Neuronal stem cell (in vitro differentiated cells): ENCODE results near the gene MRTFB.
"Not testable (repeated sequence)": the region's sequence is repeated elsewhere in the genome, so short reads cannot be mapped to it uniquely, and the experiment has no call there.

Source experiments
- DNase-seq: peaks from one replicate; pipeline ENCODE4 v3.0.0-alpha.2; 2013; ENCODE audit warnings: low spot score
- H2AFZ ChIP-seq: one replicate; pipeline ENCODE4 v1.6.1; 2013; ENCODE audit warnings: mild to moderate bottlenecking, low read length, inconsistent platforms
- H2AK5ac ChIP-seq: 2 replicates; pipeline ENCODE4 v1.6.1; 2013; ENCODE audit warnings: low read depth, mild to moderate bottlenecking, inconsistent platforms, low read length, moderate library complexity, mixed read lengths
- H2BK120ac ChIP-seq: 2 replicates; pipeline ENCODE4 v1.6.1; 2013; ENCODE audit warnings: low read depth, mild to moderate bottlenecking, inconsistent platforms, low read length, moderate library complexity, mixed read lengths
- H2BK12ac ChIP-seq: one replicate; pipeline ENCODE4 v1.6.1; 2013; ENCODE audit warnings: low read length, inconsistent platforms
- H2BK15ac ChIP-seq: 2 replicates; pipeline ENCODE4 v1.6.1; 2013; ENCODE audit warnings: mild to moderate bottlenecking, low read length, inconsistent platforms, mixed read lengths
- H2BK5ac ChIP-seq: one replicate; pipeline ENCODE4 v1.6.1; 2013; ENCODE audit warnings: inconsistent platforms, mild to moderate bottlenecking, low read length, moderate library complexity
- H3K14ac ChIP-seq: one replicate; pipeline ENCODE4 v1.6.1; 2013; ENCODE audit warnings: low read length, inconsistent platforms
- H3K18ac ChIP-seq: 2 replicates; pipeline ENCODE4 v1.6.1; 2013; ENCODE audit warnings: low read length, inconsistent platforms
- H3K23ac ChIP-seq: 2 replicates; pipeline ENCODE4 v1.6.1; 2013; ENCODE audit warnings: low read depth, mild to moderate bottlenecking, mixed read lengths, low read length, inconsistent platforms; ENCODE audit not compliant: poor library complexity
- H3K27ac ChIP-seq: replicated peaks from 3 replicates; pipeline ENCODE4 v1.5.1; 2013; ENCODE audit warnings: low read length, inconsistent platforms
- H3K27me3 ChIP-seq, 3 experiments: 2 replicates each; pipeline ENCODE4 v1.6.1; 2013; ENCODE audit warnings: low read length in 3 of 3, mild to moderate bottlenecking in 2 of 3, inconsistent platforms in 1 of 3, low read depth in 1 of 3, mixed read lengths in 1 of 3, moderate library complexity in 1 of 3; ENCODE audit not compliant: control insufficient read depth in 3 of 3, insufficient read depth in 3 of 3
- H3K36me3 ChIP-seq, 2 donors: replicated peaks in 1 of 2; 2 replicates each; pipeline ENCODE4 v1.6.1; 2013; ENCODE audit warnings: low read length in 2 of 2; ENCODE audit not compliant: control insufficient read depth in 2 of 2, insufficient read depth in 2 of 2
- H3K4ac ChIP-seq: 2 replicates; pipeline ENCODE4 v1.6.1; 2013; ENCODE audit warnings: inconsistent platforms, mild to moderate bottlenecking, low read length, moderate library complexity
- H3K4me1 ChIP-seq, 2 donors: 1 replicate in 1 of 2; 2 replicates in 1 of 2; pipeline ENCODE4 v1.6.1; 2013; ENCODE audit warnings: low read length in 2 of 2, low read depth in 1 of 2; ENCODE audit not compliant: control insufficient read depth in 2 of 2, insufficient read depth in 1 of 2
- H3K4me2 ChIP-seq: one replicate; pipeline ENCODE4 v1.6.1; 2013; ENCODE audit warnings: mild to moderate bottlenecking, low read length, inconsistent platforms; ENCODE audit not compliant: insufficient read depth, poor library complexity, severe bottlenecking
- H3K4me3 ChIP-seq, 2 donors: 2 replicates each; pipeline ENCODE4 v1.5.1; 2013; ENCODE audit warnings: low read length in 2 of 2, mild to moderate bottlenecking in 2 of 2, inconsistent platforms in 1 of 2, moderate library complexity in 1 of 2
- H3K79me1 ChIP-seq: one replicate; pipeline ENCODE4 v1.6.1; 2013; ENCODE audit warnings: low read depth, mild to moderate bottlenecking, inconsistent platforms, low read length, moderate library complexity
- H3K9ac ChIP-seq: one replicate; pipeline ENCODE4 v1.6.1; 2013; ENCODE audit warnings: mild to moderate bottlenecking, low read depth, low read length, inconsistent platforms; ENCODE audit not compliant: poor library complexity
- H3K9me3 ChIP-seq, 2 donors: replicated peaks in 1 of 2; 2 replicates each; pipeline versions ENCODE3 to v1.6.1; 2013; ENCODE audit warnings: low read length in 2 of 2, mild to moderate bottlenecking in 2 of 2, inconsistent platforms in 1 of 2, low read depth in 1 of 2, mixed read lengths in 1 of 2, moderate library complexity in 1 of 2; ENCODE audit not compliant: control insufficient read depth in 2 of 2, insufficient read depth in 1 of 2
- H4K8ac ChIP-seq: one replicate; pipeline ENCODE4 v1.6.1; 2013; ENCODE audit warnings: low read depth, mild to moderate bottlenecking, inconsistent platforms, low read length, moderate library complexity
- H4K91ac ChIP-seq: one replicate; pipeline ENCODE4 v1.6.1; 2013; ENCODE audit warnings: low read length, low read depth, mild to moderate bottlenecking, inconsistent platforms; ENCODE audit not compliant: poor library complexity
- WGBS, 2 donors: extraction: QIAGEN DNeasy Blood & Tissue Kit; methylation state at CpG; one replicate each; pipeline ENCODE4 v1.1.7; 2013; ENCODE audit warnings: missing lambda C conversion rate in 2 of 2, mixed read lengths in 1 of 2; ENCODE audit not compliant: insufficient read length in 2 of 2, insufficient replicate concordance in 1 of 2; ENCODE audit errors: extremely low coverage in 2 of 2; 5-methylcytosine and 5-hydroxymethylcytosine counted together

Gene MRTFB

DNA sequence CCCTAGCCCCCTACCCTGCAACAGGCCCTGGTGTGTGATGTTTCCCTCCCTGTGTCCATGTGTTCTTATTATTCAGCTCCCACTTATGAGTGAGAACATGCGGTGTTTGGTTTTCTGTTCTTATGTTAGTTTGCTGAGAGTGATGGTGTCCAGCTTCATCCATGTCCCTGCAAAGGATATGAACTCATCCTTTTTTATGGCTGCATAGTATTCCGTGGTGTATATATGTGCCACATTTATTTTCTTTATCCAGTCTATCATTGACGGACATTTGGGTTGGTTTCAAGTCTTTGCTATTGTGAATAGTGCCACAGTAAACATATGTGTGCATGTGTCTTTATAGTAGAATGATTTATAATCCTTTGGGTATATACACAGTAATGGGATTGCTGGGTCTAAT is 51.3 kb downstream of the MRTFB start:
- not testable (repeated sequence) for H3K18ac ChIP-seq, H3K36me3 ChIP-seq, H2BK15ac ChIP-seq, DNase-seq, H3K79me1 ChIP-seq, H2BK120ac ChIP-seq, H3K14ac ChIP-seq, H3K27ac ChIP-seq, H2AFZ ChIP-seq, H2BK5ac ChIP-seq, H3K4me2 ChIP-seq, H3K9ac ChIP-seq, H3K4ac ChIP-seq, H3K4me1 ChIP-seq, H2AK5ac ChIP-seq, H4K8ac ChIP-seq, H3K27me3 ChIP-seq, H2BK12ac ChIP-seq, H4K91ac ChIP-seq, H3K9me3 ChIP-seq, H3K23ac ChIP-seq, H3K4me3 ChIP-seq
- no CpG with 5 or more reads among the region's 3 CpGs for WGBS, 2 donors

DNA sequence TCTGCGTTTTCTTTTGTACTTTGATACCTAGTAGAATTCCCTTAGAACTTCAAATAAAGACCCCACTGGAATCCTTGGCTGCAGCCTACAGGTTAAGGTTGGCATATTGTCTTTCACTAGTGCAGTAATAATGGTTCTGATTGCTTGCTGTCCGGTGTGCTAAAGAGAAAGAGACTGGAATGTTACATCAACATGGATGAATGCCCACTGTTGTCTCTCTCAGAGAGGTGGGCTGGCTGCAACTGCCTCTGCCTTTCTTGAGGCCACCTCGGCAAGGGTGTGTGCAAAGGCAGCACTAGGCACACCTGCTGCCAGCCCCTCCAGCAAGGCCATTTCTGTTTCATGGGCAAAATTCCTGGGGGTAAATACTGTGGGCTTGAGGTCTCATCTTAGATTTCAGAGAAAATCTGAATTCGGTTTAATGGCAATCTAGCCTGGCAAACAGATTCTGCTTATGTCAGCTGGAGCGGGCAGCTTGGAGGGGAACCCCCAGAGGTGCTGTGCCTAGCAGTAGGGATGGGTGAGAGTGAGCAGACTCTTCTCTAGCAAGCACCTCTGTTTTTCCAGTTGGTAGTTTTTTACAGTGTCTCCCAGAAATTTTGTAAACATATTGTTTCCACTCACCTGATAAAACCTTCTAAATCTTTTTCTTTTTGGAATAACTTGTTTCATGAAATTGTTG is 54.0 kb downstream of the MRTFB start:
- Histone ChIP-seq H3K27ac (peak overlapping the region; percentile 21), H3K9ac (no peak overlapping the region), H3K4me2 (no peak overlapping the region), H3K79me1 (peaks cover 3% of the 10 kb centered on the region), H4K8ac (no peak overlapping the region), H3K4me1 (peaks cover 5 to 10% of the 10 kb centered on the region in 2 donors), H3K14ac (no peak overlapping the region), H3K9me3 (peaks cover 0 to 2% of the 10 kb centered on the region in 2 donors), H2BK5ac (no peak overlapping the region), H3K18ac (no peak overlapping the region), H2AK5ac (no peak overlapping the region), H3K4ac (no peak overlapping the region), H3K27me3 (no peaks in the 10 kb centered on the region), H2AFZ (no peak overlapping the region), H2BK120ac (no peak overlapping the region), H3K4me3 (peak overlapping the region in 1 of 2 donors; percentile 46), H2BK12ac (no peak overlapping the region), H4K91ac (no peak overlapping the region), H3K23ac (no peak overlapping the region), H3K36me3 (no peaks in the 10 kb centered on the region), H2BK15ac (no peak overlapping the region)
- DNase-seq: peak; percentile 39
- WGBS, 2 donors: no CpG with 5 or more reads among the region's 5 CpGs

- no peak overlapping the region for H2BK120ac ChIP-seq
- no peak overlapping the region for H3K4me2 ChIP-seq
- no peak overlapping the region for H3K23ac ChIP-seq
- H3K27me3 ChIP-seq: no peaks in the 10 kb centered on the region
- no peak overlapping the region for H3K18ac ChIP-seq
- H3K14ac ChIP-seq: no peak overlapping the region
- no peak overlapping the region for H3K4ac ChIP-seq
- no peak overlapping the region for H2AK5ac ChIP-seq
- no CpG with 5 or more reads among the region's 3 CpGs for WGBS, 2 donors
- H3K4me1 ChIP-seq: peaks cover 5 to 10% of the 10 kb centered on the region in 2 donors
- no peak overlapping the region for H3K9ac ChIP-seq
- H3K4me3 ChIP-seq: no peak overlapping the region
- no peak overlapping the region for H4K91ac ChIP-seq
- H4K8ac ChIP-seq: no peak overlapping the region
- H2BK15ac ChIP-seq: no peak overlapping the region
- H2AFZ ChIP-seq: no peak overlapping the region
- H3K36me3 ChIP-seq: no peaks in the 10 kb centered on the region
- no peak overlapping the region for H3K27ac ChIP-seq
- H2BK5ac ChIP-seq: no peak overlapping the region
- peaks cover 3% of the 10 kb centered on the region for H3K79me1 ChIP-seq
- H2BK12ac ChIP-seq: no peak overlapping the region
- no peak for DNase-seq
- no peaks in the 10 kb centered on the region for H3K9me3 ChIP-seq
Observed at GRCh38 chr16:14125708-14126107, 54.6 kb downstream of the MRTFB start.

- Histone ChIP-seq H3K27ac (no peak overlapping the region), H3K4me3 (no peak overlapping the region), H3K23ac (no peak overlapping the region), H4K91ac (no peak overlapping the region), H2BK15ac (no peak overlapping the region), H4K8ac (no peak overlapping the region), H2AFZ (no peak overlapping the region), H3K27me3 (no peaks in the 10 kb centered on the region), H3K4ac (no peak overlapping the region), H2BK12ac (no peak overlapping the region), H3K4me1 (peaks cover 7 to 10% of the 10 kb centered on the region in 2 donors), H3K36me3 (no peaks in the 10 kb centered on the region), H3K4me2 (no peak overlapping the region), H3K9me3 (no peaks in the 10 kb centered on the region), H2AK5ac (no peak overlapping the region), H3K18ac (no peak overlapping the region), H2BK120ac (no peak overlapping the region), H3K79me1 (peaks cover 3% of the 10 kb centered on the region), H3K14ac (no peak overlapping the region), H2BK5ac (no peak overlapping the region), H3K9ac (no peak overlapping the region)
- WGBS, 2 donors: no CpG with 5 or more reads among the region's 5 CpGs
- DNase-seq: no peak
Observed at GRCh38 chr16:14128097-14128496, 57.0 kb downstream of the MRTFB start.
